GM23338 (cell line): ENCODE results near the gene CACNA1C. TPM values are rescaled to one million over a fixed set of nuclear protein-coding genes. Genes with fewer than 3 reads are reported as not detected.

ENCODE experiments used
- ATAC-seq: fragments of 200-7000 bp; cut with Tn5 transposase; 3 replicates; pipeline ENCODE4 v1.9.1; 2020
- DNase-seq: peaks from one replicate; pipeline ENCODE4 v3.0.0-alpha.2; 2015; ENCODE audit warnings: low spot score
- H2AFZ ChIP-seq: fragments of 200-600 bp; sonication (generic); 2 replicates; pipeline ENCODE4 v1.8.0; 2016; ENCODE audit warnings: antibody characterized with exemption, mild to moderate bottlenecking, moderate library complexity
- H3F3A ChIP-seq: fragments of 200-600 bp; sonication (generic); replicated peaks from 2 replicates; pipeline ENCODE4 v1.8.0; 2017; ENCODE audit warnings: antibody characterized with exemption, mixed run types, low read depth
- H3K27ac ChIP-seq: fragments of 200-600 bp; sonication (generic); 2 replicates; pipeline ENCODE4 v1.6.1; 2016; ENCODE audit warnings: low read depth
- H3K27me3 ChIP-seq: fragments of 200-600 bp; sonication (generic); 2 replicates; pipeline ENCODE4 v1.8.0; 2016; ENCODE audit warnings: mild to moderate bottlenecking, mixed run types, moderate library complexity; ENCODE audit not compliant: insufficient read depth
- H3K36me3 ChIP-seq: fragments of 200-600 bp; sonication (generic); 2 replicates; pipeline ENCODE4 v1.8.0; 2016; ENCODE audit warnings: mild to moderate bottlenecking; ENCODE audit not compliant: insufficient read depth
- H3K4me1 ChIP-seq: fragments of 200-600 bp; sonication (generic); 2 replicates; pipeline ENCODE4 v1.8.0; 2016; ENCODE audit warnings: mild to moderate bottlenecking, moderate library complexity; ENCODE audit not compliant: insufficient read depth
- H3K4me2 ChIP-seq: fragments of 200-600 bp; sonication (generic); 2 replicates; pipeline ENCODE4 v1.7.1; 2017; ENCODE audit warnings: mixed run types
- H3K4me3 ChIP-seq: fragments of 200-600 bp; sonication (generic); 2 replicates; pipeline ENCODE4 v1.6.1; 2016; ENCODE audit warnings: mixed run types
- H3K79me2 ChIP-seq: fragments of 200-600 bp; sonication (generic); replicated peaks from 2 replicates; pipeline ENCODE4 v1.8.0; 2017; ENCODE audit warnings: mild to moderate bottlenecking; ENCODE audit not compliant: insufficient read depth
- H3K9me2 ChIP-seq: fragments of 200-600 bp; sonication (generic); 2 replicates; pipeline ENCODE4 v1.8.0; 2017; ENCODE audit not compliant: insufficient read depth
- H4K20me1 ChIP-seq: fragments of 200-600 bp; sonication (generic); replicated peaks from 2 replicates; pipeline ENCODE4 v1.8.0; 2017; ENCODE audit warnings: mild to moderate bottlenecking; ENCODE audit not compliant: insufficient read depth
- H3K27ac Mint-ChIP-seq: 2 replicates; pipeline ENCODE4 v1.8.0; 2020; ENCODE audit warnings: inconsistent platforms, mild to moderate bottlenecking, moderate library complexity, mixed read lengths
- H3K27me3 Mint-ChIP-seq: 3 replicates; pipeline ENCODE4 v1.8.0; 2022; ENCODE audit warnings: low read depth, mild to moderate bottlenecking, moderate library complexity, mixed read lengths, inconsistent platforms; ENCODE audit not compliant: insufficient read depth, poor library complexity
- H3K36me3 Mint-ChIP-seq: 3 replicates; pipeline ENCODE4 v1.8.0; 2021; ENCODE audit warnings: low read depth, mild to moderate bottlenecking, inconsistent platforms, moderate library complexity, mixed read lengths
- H3K4me1 Mint-ChIP-seq: 3 replicates; pipeline ENCODE4 v1.8.0; 2020; ENCODE audit warnings: mild to moderate bottlenecking, inconsistent platforms, mixed read lengths
- H3K4me3 Mint-ChIP-seq: 3 replicates; pipeline ENCODE4 v1.8.0; 2021; ENCODE audit warnings: moderate library complexity, mild to moderate bottlenecking, inconsistent platforms, mixed read lengths
- H3K9me3 Mint-ChIP-seq: 3 replicates; pipeline ENCODE4 v1.8.0; 2020; ENCODE audit warnings: moderate library complexity, mild to moderate bottlenecking, inconsistent platforms, mixed read lengths
- EZH2 ChIP-seq: fragments of 200-600 bp; sonication (generic); IDR thresholded peaks from one replicate; pipeline ENCODE4 v1.8.0; 2017; ENCODE audit warnings: antibody characterized with exemption, mild to moderate bottlenecking, low read depth; ENCODE audit not compliant: unreplicated experiment
- NANOG ChIP-seq: IDR thresholded peaks from 2 replicates; pipeline ENCODE4 v1.6.1; 2016; ENCODE audit warnings: antibody characterized with exemption, borderline replicate concordance
- ZNF114 ChIP-seq: fragments of 250-450 bp; sonication (Bioruptor Pico); IDR thresholded peaks from 2 replicates; pipeline ENCODE4 v1.5.0; 2020; ENCODE audit warnings: mild to moderate bottlenecking, moderate library complexity
- polyA plus RNA-seq: library from polyadenylated mRNA; unstranded; fragments of >200 nt; fragmentation: Nextera tagmentation; extraction: Ambion mirVana; gene quantifications from 2 replicates; pipeline ENCODE4 v1.2.1, GENCODE V29; 2016
- total RNA-seq: library from RNA; depleted of rRNA; stranded (reverse); fragments of >200 nt; shearing (Covaris generic); gene quantifications from 2 replicates; pipeline ENCODE4 v1.2.3, GENCODE V29; 2014
- TF ChIP-seq, protein P1 (sequence below): fragments of 250-450 bp; sonication (Bioruptor Pico); IDR thresholded peaks from 2 replicates; pipeline ENCODE4 v1.5.0; 2020; ENCODE audit warnings: mild to moderate bottlenecking, moderate library complexity
- TF ChIP-seq, protein P2 (sequence below), 2 experiments: fragments of 200-600 bp in 1 of 2; sonication (generic) in 1 of 2; conservative IDR thresholded peaks; 2 replicates each; pipeline versions ENCODE4 v1.5.1 to v1.6.1; 2016 to 2017; ENCODE audit warnings: antibody characterized with exemption in 2 of 2, low read depth in 2 of 2, mild to moderate bottlenecking in 2 of 2, moderate library complexity in 1 of 2

CACNA1C gene
- total and polyA plus RNA-seq, 2 experiments from 2014 or later = 0.78 to 2.1 TPM

GRCh38 chr12:2336409-2336829 lies 283.6 kb downstream of the CACNA1C start (continued):
- TF ChIP-seq, protein P1, sequence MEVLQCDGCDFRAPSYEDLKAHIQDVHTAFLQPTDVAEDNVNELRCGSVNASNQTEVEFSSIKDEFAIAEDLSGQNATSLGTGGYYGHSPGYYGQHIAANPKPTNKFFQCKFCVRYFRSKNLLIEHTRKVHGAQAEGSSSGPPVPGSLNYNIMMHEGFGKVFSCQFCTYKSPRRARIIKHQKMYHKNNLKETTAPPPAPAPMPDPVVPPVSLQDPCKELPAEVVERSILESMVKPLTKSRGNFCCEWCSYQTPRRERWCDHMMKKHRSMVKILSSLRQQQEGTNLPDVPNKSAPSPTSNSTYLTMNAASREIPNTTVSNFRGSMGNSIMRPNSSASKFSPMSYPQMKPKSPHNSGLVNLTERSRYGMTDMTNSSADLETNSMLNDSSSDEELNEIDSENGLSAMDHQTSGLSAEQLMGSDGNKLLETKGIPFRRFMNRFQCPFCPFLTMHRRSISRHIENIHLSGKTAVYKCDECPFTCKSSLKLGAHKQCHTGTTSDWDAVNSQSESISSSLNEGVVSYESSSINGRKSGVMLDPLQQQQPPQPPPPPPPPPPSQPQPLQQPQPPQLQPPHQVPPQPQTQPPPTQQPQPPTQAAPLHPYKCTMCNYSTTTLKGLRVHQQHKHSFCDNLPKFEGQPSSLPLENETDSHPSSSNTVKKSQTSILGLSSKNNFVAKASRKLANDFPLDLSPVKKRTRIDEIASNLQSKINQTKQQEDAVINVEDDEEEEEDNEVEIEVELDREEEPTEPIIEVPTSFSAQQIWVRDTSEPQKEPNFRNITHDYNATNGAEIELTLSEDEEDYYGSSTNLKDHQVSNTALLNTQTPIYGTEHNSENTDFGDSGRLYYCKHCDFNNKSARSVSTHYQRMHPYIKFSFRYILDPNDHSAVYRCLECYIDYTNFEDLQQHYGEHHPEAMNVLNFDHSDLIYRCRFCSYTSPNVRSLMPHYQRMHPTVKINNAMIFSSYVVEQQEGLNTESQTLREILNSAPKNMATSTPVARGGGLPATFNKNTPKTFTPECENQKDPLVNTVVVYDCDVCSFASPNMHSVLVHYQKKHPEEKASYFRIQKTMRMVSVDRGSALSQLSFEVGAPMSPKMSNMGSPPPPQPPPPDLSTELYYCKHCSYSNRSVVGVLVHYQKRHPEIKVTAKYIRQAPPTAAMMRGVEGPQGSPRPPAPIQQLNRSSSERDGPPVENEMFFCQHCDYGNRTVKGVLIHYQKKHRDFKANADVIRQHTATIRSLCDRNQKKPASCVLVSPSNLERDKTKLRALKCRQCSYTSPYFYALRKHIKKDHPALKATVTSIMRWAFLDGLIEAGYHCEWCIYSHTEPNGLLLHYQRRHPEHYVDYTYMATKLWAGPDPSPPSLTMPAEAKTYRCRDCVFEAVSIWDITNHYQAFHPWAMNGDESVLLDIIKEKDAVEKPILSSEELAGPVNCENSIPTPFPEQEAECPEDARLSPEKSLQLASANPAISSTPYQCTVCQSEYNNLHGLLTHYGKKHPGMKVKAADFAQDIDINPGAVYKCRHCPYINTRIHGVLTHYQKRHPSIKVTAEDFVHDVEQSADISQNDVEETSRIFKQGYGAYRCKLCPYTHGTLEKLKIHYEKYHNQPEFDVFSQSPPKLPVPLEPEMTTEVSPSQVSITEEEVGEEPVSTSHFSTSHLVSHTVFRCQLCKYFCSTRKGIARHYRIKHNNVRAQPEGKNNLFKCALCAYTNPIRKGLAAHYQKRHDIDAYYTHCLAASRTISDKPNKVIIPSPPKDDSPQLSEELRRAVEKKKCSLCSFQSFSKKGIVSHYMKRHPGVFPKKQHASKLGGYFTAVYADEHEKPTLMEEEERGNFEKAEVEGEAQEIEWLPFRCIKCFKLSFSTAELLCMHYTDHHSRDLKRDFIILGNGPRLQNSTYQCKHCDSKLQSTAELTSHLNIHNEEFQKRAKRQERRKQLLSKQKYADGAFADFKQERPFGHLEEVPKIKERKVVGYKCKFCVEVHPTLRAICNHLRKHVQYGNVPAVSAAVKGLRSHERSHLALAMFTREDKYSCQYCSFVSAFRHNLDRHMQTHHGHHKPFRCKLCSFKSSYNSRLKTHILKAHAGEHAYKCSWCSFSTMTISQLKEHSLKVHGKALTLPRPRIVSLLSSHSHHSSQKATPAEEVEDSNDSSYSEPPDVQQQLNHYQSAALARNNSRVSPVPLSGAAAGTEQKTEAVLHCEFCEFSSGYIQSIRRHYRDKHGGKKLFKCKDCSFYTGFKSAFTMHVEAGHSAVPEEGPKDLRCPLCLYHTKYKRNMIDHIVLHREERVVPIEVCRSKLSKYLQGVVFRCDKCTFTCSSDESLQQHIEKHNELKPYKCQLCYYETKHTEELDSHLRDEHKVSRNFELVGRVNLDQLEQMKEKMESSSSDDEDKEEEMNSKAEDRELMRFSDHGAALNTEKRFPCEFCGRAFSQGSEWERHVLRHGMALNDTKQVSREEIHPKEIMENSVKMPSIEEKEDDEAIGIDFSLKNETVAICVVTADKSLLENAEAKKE (CRISPR knock-in tag) = no peak
- TF ChIP-seq, protein P2, sequence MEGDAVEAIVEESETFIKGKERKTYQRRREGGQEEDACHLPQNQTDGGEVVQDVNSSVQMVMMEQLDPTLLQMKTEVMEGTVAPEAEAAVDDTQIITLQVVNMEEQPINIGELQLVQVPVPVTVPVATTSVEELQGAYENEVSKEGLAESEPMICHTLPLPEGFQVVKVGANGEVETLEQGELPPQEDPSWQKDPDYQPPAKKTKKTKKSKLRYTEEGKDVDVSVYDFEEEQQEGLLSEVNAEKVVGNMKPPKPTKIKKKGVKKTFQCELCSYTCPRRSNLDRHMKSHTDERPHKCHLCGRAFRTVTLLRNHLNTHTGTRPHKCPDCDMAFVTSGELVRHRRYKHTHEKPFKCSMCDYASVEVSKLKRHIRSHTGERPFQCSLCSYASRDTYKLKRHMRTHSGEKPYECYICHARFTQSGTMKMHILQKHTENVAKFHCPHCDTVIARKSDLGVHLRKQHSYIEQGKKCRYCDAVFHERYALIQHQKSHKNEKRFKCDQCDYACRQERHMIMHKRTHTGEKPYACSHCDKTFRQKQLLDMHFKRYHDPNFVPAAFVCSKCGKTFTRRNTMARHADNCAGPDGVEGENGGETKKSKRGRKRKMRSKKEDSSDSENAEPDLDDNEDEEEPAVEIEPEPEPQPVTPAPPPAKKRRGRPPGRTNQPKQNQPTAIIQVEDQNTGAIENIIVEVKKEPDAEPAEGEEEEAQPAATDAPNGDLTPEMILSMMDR (conservative IDR thresholded peaks at IDR 0.05; ENCODE audit: low read depth in 2 of 2) = no peak
- no peak for TF ChIP-seq EZH2

- Mint-ChIP-seq H3K9me3 (no peaks in the 10 kb centered on the region), H3K27ac (no peak overlapping the region), H3K36me3 (no peaks in the 10 kb centered on the region), H3K4me1 (peaks cover 2% of the 10 kb centered on the region), H3K27me3 (peaks cover 3% of the 10 kb centered on the region), H3K4me3 (no peak overlapping the region)
- no peak overlapping the region for H3K4me2 ChIP-seq
- DNase-seq (no peak), ATAC-seq (no peak)
- H3K79me2 ChIP-seq = no peaks in the 10 kb centered on the region
- no peaks in the 10 kb centered on the region for H3K27me3 ChIP-seq
- no peak for TF ChIP-seq EZH2
- no peak for TF ChIP-seq ZNF114 (CRISPR knock-in tag)
- TF ChIP-seq NANOG = no peak
- no peaks in the 10 kb centered on the region for H3F3A ChIP-seq
- H3K4me1 ChIP-seq = no peaks in the 10 kb centered on the region
- peaks cover 4% of the 10 kb centered on the region; the same call in 1 of the 2 replicates for H3K9me2 ChIP-seq
- H3K4me3 ChIP-seq = no peak overlapping the region
- H4K20me1 ChIP-seq = no peaks in the 10 kb centered on the region
- no peak overlapping the region for H3K27ac ChIP-seq
- no peak overlapping the region for H2AFZ ChIP-seq
- H3K36me3 ChIP-seq = no peaks in the 10 kb centered on the region
Measured at GRCh38 chr12:2337031-2338010, 284.5 kb downstream of the CACNA1C start.
